ENCODE results near the gene APBB2. TPM values are rescaled to one million over a fixed set of nuclear protein-coding genes. Genes with fewer than 3 reads are reported as not detected.

Gene APBB2
- total and polyA plus RNA-seq, 2 experiments from 2014 or later, result 35.8 to 74.8 TPM

GRCh38 chr4:40789771-40790170, 424.6 kb downstream of the APBB2 start:
- H3K9me2 ChIP-seq (ENCODE audit: insufficient read depth), result no peaks in the 10 kb centered on the region
- no peaks in the 10 kb centered on the region for H3F3A ChIP-seq (replicated peaks; ENCODE audit: low read depth)
- H4K20me1 ChIP-seq (replicated peaks; ENCODE audit: insufficient read depth), result no peaks in the 10 kb centered on the region
- H3K27ac ChIP-seq (ENCODE audit: low read depth), result no peak overlapping the region
- TF ChIP-seq ZNF331 (CRISPR knock-in tag; IDR thresholded peaks at IDR 0.05; ENCODE audit: low read depth), result no peak
- TF ChIP-seq, protein P1, sequence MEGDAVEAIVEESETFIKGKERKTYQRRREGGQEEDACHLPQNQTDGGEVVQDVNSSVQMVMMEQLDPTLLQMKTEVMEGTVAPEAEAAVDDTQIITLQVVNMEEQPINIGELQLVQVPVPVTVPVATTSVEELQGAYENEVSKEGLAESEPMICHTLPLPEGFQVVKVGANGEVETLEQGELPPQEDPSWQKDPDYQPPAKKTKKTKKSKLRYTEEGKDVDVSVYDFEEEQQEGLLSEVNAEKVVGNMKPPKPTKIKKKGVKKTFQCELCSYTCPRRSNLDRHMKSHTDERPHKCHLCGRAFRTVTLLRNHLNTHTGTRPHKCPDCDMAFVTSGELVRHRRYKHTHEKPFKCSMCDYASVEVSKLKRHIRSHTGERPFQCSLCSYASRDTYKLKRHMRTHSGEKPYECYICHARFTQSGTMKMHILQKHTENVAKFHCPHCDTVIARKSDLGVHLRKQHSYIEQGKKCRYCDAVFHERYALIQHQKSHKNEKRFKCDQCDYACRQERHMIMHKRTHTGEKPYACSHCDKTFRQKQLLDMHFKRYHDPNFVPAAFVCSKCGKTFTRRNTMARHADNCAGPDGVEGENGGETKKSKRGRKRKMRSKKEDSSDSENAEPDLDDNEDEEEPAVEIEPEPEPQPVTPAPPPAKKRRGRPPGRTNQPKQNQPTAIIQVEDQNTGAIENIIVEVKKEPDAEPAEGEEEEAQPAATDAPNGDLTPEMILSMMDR (conservative IDR thresholded peaks at IDR 0.05; ENCODE audit: low read depth in 2 of 2), result no peak
- TF ChIP-seq EZH2 (IDR thresholded peaks at IDR 0.05; ENCODE audit: low read depth, unreplicated experiment), result no peak
- TF ChIP-seq, protein P2, sequence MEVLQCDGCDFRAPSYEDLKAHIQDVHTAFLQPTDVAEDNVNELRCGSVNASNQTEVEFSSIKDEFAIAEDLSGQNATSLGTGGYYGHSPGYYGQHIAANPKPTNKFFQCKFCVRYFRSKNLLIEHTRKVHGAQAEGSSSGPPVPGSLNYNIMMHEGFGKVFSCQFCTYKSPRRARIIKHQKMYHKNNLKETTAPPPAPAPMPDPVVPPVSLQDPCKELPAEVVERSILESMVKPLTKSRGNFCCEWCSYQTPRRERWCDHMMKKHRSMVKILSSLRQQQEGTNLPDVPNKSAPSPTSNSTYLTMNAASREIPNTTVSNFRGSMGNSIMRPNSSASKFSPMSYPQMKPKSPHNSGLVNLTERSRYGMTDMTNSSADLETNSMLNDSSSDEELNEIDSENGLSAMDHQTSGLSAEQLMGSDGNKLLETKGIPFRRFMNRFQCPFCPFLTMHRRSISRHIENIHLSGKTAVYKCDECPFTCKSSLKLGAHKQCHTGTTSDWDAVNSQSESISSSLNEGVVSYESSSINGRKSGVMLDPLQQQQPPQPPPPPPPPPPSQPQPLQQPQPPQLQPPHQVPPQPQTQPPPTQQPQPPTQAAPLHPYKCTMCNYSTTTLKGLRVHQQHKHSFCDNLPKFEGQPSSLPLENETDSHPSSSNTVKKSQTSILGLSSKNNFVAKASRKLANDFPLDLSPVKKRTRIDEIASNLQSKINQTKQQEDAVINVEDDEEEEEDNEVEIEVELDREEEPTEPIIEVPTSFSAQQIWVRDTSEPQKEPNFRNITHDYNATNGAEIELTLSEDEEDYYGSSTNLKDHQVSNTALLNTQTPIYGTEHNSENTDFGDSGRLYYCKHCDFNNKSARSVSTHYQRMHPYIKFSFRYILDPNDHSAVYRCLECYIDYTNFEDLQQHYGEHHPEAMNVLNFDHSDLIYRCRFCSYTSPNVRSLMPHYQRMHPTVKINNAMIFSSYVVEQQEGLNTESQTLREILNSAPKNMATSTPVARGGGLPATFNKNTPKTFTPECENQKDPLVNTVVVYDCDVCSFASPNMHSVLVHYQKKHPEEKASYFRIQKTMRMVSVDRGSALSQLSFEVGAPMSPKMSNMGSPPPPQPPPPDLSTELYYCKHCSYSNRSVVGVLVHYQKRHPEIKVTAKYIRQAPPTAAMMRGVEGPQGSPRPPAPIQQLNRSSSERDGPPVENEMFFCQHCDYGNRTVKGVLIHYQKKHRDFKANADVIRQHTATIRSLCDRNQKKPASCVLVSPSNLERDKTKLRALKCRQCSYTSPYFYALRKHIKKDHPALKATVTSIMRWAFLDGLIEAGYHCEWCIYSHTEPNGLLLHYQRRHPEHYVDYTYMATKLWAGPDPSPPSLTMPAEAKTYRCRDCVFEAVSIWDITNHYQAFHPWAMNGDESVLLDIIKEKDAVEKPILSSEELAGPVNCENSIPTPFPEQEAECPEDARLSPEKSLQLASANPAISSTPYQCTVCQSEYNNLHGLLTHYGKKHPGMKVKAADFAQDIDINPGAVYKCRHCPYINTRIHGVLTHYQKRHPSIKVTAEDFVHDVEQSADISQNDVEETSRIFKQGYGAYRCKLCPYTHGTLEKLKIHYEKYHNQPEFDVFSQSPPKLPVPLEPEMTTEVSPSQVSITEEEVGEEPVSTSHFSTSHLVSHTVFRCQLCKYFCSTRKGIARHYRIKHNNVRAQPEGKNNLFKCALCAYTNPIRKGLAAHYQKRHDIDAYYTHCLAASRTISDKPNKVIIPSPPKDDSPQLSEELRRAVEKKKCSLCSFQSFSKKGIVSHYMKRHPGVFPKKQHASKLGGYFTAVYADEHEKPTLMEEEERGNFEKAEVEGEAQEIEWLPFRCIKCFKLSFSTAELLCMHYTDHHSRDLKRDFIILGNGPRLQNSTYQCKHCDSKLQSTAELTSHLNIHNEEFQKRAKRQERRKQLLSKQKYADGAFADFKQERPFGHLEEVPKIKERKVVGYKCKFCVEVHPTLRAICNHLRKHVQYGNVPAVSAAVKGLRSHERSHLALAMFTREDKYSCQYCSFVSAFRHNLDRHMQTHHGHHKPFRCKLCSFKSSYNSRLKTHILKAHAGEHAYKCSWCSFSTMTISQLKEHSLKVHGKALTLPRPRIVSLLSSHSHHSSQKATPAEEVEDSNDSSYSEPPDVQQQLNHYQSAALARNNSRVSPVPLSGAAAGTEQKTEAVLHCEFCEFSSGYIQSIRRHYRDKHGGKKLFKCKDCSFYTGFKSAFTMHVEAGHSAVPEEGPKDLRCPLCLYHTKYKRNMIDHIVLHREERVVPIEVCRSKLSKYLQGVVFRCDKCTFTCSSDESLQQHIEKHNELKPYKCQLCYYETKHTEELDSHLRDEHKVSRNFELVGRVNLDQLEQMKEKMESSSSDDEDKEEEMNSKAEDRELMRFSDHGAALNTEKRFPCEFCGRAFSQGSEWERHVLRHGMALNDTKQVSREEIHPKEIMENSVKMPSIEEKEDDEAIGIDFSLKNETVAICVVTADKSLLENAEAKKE (CRISPR knock-in tag; IDR thresholded peaks at IDR 0.05), result no peak
- TF ChIP-seq, protein P3, sequence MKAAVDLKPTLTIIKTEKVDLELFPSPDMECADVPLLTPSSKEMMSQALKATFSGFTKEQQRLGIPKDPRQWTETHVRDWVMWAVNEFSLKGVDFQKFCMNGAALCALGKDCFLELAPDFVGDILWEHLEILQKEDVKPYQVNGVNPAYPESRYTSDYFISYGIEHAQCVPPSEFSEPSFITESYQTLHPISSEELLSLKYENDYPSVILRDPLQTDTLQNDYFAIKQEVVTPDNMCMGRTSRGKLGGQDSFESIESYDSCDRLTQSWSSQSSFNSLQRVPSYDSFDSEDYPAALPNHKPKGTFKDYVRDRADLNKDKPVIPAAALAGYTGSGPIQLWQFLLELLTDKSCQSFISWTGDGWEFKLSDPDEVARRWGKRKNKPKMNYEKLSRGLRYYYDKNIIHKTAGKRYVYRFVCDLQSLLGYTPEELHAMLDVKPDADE (IDR thresholded peaks at IDR 0.05), result no peak
- TF ChIP-seq, protein P4, sequence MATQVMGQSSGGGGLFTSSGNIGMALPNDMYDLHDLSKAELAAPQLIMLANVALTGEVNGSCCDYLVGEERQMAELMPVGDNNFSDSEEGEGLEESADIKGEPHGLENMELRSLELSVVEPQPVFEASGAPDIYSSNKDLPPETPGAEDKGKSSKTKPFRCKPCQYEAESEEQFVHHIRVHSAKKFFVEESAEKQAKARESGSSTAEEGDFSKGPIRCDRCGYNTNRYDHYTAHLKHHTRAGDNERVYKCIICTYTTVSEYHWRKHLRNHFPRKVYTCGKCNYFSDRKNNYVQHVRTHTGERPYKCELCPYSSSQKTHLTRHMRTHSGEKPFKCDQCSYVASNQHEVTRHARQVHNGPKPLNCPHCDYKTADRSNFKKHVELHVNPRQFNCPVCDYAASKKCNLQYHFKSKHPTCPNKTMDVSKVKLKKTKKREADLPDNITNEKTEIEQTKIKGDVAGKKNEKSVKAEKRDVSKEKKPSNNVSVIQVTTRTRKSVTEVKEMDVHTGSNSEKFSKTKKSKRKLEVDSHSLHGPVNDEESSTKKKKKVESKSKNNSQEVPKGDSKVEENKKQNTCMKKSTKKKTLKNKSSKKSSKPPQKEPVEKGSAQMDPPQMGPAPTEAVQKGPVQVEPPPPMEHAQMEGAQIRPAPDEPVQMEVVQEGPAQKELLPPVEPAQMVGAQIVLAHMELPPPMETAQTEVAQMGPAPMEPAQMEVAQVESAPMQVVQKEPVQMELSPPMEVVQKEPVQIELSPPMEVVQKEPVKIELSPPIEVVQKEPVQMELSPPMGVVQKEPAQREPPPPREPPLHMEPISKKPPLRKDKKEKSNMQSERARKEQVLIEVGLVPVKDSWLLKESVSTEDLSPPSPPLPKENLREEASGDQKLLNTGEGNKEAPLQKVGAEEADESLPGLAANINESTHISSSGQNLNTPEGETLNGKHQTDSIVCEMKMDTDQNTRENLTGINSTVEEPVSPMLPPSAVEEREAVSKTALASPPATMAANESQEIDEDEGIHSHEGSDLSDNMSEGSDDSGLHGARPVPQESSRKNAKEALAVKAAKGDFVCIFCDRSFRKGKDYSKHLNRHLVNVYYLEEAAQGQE (IDR thresholded peaks at IDR 0.05; ENCODE audit: unreplicated experiment), result no peak
- no peak for TF ChIP-seq CREB1 (CRISPR knock-in tag; IDR thresholded peaks at IDR 0.05; ENCODE audit: low read depth)
- TF ChIP-seq ZNF114 (CRISPR knock-in tag; IDR thresholded peaks at IDR 0.05), result no peak
- TF ChIP-seq STAT1 (IDR thresholded peaks at IDR 0.05; ENCODE audit: unreplicated experiment), result no peak
- no peak for TF ChIP-seq POLR2AphosphoS5 (IDR thresholded peaks at IDR 0.05; ENCODE audit: low read depth)
- TF ChIP-seq EZH2phosphoT487 (IDR thresholded peaks at IDR 0.05; ENCODE audit: unreplicated experiment), result no peak
- TF ChIP-seq JUNB (IDR thresholded peaks at IDR 0.05; ENCODE audit: unreplicated experiment), result no peak
- no peak for TF ChIP-seq NANOG (IDR thresholded peaks at IDR 0.05; ENCODE audit: borderline replicate concordance)
- no peak overlapping the region for H2AFZ ChIP-seq
- peaks cover 7% of the 10 kb centered on the region for H3K27me3 Mint-ChIP-seq (ENCODE audit: insufficient read depth, low read depth, poor library complexity)
- no peaks in the 10 kb centered on the region for H3K36me3 ChIP-seq (ENCODE audit: insufficient read depth)
- no peaks in the 10 kb centered on the region for H3K9me3 Mint-ChIP-seq
- no peaks in the 10 kb centered on the region for H3K4me1 ChIP-seq (ENCODE audit: insufficient read depth)
- DNase-seq (ENCODE audit: low spot score), result no peak
- no peak for ATAC-seq
- H3K36me3 Mint-ChIP-seq (ENCODE audit: low read depth), result no peaks in the 10 kb centered on the region
- no peak overlapping the region for H3K27ac Mint-ChIP-seq
- H3K4me3 Mint-ChIP-seq, result no peak overlapping the region
- H3K4me3 ChIP-seq, result no peak overlapping the region
- H3K27me3 ChIP-seq (ENCODE audit: insufficient read depth), result no peaks in the 10 kb centered on the region
- H3K4me1 Mint-ChIP-seq, result peaks cover 4% of the 10 kb centered on the region; the same call in 2 of the 3 replicates
- H3K4me2 ChIP-seq, result no peak overlapping the region
- no peaks in the 10 kb centered on the region for H3K79me2 ChIP-seq (replicated peaks; ENCODE audit: insufficient read depth)
